CD4-positive, alpha-beta T cell treated with Interleukin-10 for 1 hour (primary cell): ENCODE data around the gene TRIOBP.

Experiments
- DNase-seq: peaks from one replicate; pipeline ENCODE4 v3.0.0-alpha.2; 2020

Gene TRIOBP

DNA sequence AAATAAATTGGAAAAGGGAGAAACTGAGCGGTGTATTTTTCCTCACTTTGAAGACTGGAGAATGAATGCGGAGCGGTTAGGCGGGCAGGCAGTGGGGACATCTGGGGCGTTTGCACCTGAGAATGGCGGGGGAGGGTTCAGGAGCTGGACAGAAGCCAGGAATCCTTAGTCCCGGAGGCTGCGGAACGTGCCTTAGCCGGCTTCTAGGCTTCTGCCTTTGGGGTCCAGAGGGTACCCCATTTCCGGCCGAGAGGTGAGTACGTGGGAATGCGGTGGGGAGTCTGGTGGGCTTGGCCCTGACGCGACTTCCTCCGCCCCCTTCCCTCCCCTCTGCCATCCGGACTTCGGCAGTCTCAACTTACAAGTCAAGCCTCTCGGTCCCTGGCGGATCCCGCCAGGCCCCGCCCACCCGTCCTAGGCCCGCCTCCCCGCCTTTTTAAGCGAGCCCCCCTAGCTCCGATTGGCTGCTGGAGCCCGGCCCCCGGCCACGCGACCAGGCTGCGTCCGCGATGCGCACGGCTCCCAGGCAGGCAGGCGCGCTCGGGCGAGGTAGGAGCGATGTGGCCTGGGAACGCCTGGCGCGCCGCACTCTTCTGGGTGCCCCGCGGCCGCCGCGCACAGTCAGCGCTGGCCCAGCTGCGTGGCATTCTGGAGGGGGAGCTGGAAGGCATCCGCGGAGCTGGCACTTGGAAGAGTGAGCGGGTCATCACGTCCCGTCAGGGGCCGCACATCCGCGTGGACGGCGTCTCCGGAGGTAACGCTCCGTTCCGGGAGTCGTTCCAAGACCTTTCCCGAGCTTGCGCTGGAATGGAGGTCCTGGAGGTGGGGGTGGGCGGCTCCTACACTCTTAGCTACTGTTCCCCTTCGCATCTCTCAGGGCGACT is 110.8 kb downstream of the TRIOBP start, which contains the start of gene GCAT:
GCAT (plus strand) TSS at position 525 of the 884 bp plus-strand sequence; CDS start at position 559, 34 bp downstream.
- DNase-seq = peak; percentile 91

DNA sequence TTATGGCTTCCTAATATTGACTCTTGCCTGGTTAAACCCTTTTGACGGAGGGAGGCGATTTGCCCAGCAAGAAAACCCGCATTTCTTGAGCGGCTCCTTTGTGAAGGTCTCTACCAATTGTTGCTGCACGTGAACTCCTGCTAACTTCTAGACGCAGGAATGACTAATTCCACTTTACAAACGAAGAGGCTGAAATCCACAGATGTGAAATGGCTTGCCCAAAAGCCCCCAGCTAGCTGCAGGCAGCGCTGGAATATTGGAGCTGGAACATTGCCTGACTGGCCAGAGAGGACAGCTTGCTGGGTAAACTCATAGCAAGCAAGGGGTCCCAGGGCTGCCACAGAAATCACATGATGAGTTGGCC is 111.4 kb downstream of the TRIOBP start:
- no peak for DNase-seq

DNA sequence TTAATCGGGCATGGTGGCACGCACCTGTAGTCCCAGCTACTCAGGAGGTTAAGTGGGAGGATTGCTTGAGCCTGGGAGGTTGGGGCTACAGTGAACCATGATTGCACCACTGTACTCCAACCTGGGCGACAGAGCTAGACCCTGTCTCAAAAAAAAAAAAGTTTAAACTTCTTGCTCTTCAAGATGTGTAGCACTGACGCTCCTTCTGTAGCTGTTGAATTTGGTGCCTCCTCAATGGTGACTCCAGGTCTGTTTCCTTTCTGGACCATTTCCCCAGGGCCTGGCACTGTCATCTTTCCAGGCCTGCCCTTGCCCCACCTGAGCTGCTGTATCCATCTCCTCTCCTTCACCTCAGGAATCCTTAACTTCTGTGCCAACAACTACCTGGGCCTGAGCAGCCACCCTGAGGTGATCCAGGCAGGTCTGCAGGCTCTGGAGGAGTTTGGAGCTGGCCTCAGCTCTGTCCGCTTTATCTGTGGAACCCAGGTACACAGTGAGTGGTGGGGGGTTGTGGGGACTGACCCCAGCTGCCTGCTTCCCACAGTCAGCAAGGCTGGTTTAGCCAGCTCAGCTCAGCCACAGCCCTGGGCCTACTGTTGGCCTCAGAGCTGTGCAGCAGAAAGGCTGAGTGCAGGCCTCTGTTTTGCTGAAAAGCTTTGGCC is 113.0 kb downstream of the TRIOBP start:
- no peak for DNase-seq

DNA sequence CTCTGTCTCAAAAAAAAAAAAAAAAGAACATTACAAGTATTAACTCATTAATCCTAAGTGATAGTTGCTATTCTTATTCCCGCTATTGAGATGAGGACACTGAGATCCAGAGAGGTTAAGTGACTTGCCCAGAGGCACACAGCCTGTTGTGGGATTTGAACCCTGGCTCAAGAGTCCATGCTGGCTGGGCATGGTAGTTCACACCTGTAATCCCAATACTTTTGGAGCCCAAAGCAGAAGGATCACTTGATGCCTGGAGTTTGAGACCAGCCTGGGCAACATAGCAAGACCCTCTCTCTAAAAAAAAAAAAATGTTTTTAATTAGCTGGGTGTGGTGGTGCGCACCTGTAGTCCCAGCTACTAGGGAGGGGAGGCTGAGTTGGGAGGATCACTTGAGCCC is 115.0 kb downstream of the TRIOBP start:
- DNase-seq = no peak

DNA sequence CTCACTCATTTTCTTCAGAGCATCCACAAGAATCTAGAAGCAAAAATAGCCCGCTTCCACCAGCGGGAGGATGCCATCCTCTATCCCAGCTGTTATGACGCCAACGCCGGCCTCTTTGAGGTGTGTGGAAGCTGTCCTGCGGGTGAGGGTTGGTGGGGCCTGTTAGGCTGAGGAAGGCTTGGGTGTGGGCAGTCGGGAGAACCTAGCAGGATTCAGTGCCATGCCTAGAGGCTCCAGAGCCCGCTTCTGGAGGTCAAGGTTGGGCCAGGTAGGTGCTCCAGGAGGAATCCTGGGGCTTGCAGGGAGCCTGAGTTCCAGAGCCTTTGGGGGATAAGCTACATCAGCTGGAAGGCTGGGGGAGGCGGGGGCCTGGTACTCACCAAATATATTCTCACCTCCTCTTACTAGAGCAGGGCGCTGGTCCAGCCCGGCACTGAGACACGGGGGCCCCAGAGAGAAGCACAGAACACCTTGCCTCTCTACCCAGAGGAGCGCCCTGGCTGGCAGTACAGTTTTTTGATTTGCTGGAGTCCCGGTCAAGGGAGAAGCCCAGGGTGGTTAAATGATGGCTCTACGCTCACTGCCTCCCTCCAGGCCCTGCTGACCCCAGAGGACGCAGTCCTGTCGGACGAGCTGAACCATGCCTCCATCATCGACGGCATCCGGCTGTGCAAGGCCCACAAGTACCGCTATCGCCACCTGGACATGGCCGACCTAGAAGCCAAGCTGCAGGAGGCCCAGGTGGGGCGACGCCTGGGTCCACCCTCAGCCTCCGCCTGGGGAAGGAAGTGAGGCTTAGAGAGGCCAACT is 116.2 kb downstream of the TRIOBP start:
- DNase-seq = no peak

DNA sequence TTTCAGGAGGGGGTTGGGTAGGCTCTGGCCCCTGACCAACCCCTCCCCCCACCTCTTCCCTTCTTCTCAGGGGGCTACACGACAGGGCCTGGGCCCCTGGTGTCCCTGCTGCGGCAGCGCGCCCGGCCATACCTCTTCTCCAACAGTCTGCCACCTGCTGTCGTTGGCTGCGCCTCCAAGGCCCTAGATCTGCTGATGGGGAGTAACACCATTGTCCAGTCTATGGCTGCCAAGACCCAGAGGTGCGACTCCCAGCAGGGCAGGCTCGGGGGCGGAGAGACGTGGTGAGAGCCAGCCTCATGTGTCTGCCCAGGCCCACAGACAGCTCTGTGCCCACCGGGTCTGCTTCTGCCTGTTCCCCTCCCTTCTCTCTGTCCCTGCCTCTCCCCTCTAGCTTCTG is 118.7 kb downstream of the TRIOBP start:
- DNase-seq = no peak

DNA sequence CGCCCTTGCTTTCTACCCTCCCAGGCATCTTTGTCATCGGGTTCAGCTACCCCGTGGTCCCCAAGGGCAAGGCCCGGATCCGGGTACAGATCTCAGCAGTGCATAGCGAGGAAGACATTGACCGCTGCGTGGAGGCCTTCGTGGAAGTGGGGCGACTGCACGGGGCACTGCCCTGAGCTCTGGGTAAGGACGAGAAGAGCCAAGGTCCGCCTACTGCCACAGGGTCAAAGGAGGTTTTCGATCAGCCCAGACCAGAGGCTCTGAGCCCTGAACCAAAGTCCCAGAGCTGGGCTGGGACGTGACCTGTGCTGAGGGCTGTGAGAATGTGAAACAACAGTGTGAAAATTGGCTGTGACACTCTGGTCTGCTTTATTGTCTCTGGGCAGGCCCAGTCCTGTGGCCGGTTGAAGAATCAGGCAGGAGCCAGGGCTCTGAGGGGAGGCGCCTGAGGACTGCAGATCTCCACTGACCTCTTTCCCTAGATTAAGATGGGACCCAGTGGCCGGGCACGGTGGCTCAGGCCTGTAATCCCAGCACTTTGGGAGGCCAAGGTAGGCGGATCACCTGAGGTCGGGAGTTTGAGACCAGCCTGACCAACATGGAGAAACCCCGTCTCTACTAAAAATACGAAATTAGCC is 119.8 kb downstream of the TRIOBP start:
- DNase-seq = no peak

DNA sequence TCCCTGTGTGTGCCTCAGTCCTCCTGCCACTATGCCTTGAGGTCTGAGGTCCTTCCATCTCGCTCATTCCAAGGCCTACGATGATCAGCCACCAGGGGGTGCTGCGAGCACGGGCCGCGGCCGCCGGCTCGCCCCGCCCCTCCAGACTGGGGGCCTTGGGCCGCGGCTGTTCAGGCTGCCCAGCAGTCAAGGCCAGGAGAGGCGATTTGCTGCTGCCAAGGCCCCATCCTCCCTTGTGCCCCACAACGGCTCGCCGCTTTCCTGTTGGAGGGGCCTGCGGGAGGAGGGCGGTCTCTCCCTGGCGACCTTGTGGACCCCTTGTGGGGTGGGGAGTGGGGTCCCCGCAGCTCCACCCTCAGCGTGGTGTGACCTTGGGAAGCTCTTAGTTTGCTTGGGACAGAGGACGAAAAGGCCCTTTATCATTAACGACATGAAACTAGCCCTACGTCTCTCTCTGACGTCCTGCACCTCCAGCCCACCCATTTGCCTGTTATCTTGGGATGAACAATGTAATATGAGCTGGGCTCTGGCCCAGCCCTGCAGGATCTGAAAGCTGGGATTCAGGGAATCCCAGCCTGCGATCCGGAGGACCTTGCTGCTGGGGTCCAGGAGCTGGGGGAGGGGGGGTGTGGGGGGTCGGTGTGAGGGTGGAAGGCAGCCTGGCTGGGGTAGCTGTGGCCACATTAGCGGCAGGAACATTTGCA is 121.0 kb downstream of the TRIOBP start:
- peak; percentile 84 for DNase-seq

DNA sequence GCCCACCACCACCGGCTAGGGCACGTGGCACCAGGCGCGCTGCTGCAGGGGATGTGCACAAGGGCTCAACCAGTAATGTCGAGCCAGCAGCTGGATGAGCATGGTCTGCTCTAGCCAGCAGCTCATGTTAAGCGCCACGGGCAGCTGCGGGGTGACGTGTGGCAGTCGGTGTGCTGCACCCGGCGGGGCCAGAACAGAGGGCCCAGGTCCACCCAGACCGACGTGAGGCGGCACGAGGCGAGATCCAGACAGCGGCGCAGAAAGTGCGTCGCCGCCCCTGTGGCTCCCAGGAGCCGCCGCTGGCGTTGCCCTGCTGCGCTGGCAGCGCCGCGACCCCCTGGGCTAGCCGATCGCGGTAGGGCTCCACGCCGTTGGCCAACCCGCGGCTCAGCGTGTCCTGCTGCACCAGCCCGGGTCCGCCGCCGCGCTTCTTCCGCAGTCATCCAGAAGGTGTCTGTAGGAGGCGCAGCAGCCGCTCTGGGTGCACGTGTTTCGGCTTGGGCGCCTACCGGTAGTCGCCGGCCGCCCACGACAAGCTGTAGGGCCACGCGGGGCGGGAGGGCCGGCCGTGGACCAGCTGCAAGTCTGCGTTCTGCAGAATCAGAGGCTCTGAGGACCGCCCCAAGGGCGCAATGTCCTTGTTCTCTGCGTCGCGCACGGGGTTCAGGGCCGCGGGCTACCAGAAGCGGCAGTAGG is 121.7 kb downstream of the TRIOBP start:
- peak; percentile 69 for DNase-seq

DNA sequence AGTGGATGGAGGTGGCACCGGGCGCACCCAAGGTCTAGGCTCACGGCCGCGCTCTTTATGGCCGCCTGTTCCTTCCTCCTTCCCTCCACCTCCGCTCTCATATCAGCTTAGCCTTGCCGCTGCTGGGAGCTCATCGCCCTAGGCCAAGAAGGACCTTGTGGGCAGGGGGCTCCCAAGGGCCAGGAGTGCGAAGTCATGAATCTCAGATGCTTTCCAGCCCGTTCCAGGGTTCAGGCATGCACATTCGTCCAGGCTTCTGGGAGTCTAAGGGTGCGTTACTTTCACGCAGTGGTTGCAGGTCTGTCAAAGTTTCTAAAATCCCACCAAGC is 122.2 kb downstream of the TRIOBP start:
- no peak for DNase-seq

DNA sequence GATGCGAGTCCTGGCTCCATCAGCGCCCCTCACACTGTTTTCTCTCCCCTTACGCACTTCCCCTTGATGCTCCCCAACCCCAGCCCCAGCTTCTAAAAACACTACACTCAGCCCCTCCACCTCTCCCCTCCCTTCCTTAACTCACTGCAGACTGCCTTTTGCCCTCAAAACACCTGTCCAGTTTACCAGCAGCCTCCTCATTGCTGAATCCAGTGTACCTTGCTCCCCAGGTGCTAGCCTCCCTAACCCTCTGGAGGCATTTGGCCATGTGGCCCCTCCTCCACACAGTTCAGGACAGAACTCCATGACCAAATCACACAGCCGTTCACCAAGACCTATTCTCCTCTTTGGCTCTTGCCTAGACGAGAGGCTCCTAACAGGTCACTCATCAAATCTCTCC is 123.5 kb downstream of the TRIOBP start:
- no peak for DNase-seq

DNA sequence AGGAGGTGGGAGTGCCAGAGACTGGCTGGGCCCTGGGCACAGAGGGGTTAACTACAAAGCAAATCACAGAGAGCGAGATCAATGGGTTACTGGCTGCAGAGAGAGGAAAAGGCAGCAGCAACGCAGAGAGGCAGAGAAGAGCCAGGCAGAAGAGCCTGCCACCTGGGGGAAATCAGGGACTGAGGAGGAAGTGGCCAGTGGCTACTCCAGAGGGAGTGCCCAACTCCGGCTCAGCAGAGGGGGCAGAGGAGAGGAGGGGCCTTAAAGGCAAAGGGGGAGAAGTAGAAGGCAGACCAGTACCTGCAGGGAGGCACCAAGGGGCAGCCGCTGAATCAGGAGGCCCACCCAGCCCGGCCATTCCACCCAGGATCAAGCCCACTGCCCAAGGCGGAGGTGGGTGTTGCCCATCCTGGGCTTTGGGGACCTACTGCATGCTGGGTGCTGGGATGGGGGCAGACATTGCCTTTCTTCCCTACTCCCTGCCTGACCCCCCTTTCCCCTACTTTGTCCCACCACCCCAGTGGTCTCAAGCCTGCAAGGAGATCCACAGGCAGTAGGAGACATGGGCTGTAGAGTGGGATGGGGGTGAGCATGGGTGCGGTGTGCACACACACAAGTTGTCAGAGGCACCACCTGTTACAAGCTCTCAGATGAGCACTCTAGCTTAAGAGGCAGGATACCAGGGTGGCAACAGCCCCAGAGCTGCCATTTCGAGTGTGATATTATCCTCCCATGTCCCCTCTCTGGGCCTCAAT is 125.4 kb downstream of the TRIOBP start:
- no peak for DNase-seq

DNA sequence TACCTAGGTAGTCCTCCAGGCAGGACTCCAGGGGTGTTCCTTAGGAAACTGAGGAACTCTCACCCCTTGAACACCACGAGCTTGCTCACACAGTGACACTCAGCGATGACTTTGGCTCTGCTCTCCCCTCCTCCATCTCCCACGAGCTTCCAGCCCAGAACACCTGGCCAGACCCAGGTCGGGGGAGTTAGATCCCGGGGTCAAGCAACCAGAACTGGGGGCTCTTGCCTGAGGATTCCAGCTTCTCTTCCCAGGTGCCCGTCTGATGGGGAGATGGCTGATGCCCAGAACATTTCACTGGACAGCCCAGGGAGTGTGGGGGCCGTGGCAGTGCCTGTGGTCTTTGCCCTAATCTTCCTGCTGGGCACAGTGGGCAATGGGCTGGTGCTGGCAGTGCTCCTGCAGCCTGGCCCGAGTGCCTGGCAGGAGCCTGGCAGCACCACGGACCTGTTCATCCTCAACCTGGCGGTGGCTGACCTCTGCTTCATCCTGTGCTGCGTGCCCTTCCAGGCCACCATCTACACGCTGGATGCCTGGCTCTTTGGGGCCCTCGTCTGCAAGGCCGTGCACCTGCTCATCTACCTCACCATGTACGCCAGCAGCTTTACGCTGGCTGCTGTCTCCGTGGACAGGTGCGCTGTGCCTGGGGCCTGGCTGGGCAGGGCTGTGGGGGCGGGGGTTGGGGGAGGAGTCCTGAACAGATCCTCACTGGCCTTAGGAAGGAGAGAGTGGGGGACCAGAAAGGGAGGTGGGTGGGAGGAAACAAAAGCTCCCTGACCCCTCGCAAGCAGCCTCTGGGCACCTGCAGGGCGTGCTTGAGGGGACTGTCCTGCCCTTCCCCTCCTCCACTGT is 126.5 kb downstream of the TRIOBP start, which contains the start of gene GALR3:
GALR3 (plus strand) TSS at position 249 of the 852 bp plus-strand sequence; CDS start at position 274, 25 bp downstream.
- DNase-seq = no peak

DNA sequence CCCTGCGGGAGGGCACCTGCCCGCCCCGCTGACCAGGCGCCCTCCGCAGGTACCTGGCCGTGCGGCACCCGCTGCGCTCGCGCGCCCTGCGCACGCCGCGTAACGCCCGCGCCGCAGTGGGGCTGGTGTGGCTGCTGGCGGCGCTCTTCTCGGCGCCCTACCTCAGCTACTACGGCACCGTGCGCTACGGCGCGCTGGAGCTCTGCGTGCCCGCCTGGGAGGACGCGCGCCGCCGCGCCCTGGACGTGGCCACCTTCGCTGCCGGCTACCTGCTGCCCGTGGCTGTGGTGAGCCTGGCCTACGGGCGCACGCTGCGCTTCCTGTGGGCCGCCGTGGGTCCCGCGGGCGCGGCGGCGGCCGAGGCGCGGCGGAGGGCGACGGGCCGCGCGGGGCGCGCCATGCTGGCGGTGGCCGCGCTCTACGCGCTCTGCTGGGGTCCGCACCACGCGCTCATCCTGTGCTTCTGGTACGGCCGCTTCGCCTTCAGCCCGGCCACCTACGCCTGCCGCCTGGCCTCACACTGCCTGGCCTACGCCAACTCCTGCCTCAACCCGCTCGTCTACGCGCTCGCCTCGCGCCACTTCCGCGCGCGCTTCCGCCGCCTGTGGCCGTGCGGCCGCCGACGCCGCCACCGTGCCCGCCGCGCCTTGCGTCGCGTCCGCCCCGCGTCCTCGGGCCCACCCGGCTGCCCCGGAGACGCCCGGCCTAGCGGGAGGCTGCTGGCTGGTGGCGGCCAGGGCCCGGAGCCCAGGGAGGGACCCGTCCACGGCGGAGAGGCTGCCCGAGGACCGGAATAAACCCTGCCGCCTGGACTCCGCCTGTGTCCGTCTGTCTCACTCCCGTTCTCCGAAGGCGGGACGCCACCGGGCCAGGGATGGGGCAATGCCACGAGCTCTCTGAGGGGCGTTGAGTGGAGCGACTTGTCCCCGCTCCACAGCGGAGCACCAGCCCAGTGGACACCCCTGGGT is 128.1 kb downstream of the TRIOBP start:
- DNase-seq = no peak
